ENCODE data around the gene CHML. TPM values are rescaled to one million over a fixed set of nuclear protein-coding genes. Genes with fewer than 3 reads are reported as not detected.

The CHML gene
- total and polyA plus RNA-seq, 10 of the 15 experiments (the other 5 are each of a cell fraction or from before 2014, with no cell fraction given): 2.0 to 15.5 (median 6.0) TPM

DNA sequence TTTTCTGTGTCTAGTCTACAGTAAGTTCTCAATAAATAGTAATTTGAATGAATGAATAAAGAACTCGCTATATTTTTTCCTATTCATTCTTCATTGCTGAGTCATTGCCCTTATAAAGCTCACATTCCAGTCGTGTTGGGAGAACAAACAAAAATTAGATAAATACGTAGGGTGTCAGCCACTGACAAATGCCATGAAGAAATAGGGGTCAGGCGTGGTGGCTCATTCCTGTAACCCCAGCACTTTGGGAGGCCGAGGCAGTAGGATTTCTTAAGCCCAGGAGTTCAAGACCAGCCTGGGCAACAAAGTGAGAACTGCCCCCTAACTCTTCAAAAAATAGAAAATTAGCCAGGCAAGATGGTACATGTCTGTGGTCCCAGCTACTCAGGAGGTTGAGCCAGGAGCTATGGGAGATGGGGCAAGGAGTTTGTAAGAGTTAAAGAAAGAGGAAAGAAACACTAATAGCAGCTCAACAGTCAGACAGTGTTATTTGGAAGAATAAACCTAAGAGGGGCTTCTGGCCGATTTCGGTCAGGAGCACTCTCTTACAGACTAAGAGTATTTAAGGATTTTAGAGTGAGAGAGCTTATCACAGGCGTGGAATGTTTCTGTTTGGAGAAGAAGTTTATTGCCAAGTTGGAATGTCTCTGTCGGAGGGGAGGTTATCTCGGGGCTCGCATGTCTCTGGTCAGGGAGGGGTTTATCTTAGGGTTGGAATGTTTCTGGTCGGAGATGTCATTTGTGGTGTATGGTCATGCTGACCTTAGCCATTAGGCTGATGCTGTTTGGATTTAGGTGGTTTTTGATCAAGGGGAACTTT is 1.8 kb upstream of the CHML start (continued):
- TF ChIP-seq, protein P1, sequence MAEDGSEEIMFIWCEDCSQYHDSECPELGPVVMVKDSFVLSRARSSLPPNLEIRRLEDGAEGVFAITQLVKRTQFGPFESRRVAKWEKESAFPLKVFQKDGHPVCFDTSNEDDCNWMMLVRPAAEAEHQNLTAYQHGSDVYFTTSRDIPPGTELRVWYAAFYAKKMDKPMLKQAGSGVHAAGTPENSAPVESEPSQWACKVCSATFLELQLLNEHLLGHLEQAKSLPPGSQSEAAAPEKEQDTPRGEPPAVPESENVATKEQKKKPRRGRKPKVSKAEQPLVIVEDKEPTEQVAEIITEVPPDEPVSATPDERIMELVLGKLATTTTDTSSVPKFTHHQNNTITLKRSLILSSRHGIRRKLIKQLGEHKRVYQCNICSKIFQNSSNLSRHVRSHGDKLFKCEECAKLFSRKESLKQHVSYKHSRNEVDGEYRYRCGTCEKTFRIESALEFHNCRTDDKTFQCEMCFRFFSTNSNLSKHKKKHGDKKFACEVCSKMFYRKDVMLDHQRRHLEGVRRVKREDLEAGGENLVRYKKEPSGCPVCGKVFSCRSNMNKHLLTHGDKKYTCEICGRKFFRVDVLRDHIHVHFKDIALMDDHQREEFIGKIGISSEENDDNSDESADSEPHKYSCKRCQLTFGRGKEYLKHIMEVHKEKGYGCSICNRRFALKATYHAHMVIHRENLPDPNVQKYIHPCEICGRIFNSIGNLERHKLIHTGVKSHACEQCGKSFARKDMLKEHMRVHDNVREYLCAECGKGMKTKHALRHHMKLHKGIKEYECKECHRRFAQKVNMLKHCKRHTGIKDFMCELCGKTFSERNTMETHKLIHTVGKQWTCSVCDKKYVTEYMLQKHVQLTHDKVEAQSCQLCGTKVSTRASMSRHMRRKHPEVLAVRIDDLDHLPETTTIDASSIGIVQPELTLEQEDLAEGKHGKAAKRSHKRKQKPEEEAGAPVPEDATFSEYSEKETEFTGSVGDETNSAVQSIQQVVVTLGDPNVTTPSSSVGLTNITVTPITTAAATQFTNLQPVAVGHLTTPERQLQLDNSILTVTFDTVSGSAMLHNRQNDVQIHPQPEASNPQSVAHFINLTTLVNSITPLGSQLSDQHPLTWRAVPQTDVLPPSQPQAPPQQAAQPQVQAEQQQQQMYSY (CRISPR knock-in tag; IDR thresholded peaks at IDR 0.05): no peak
- no peak for TF ChIP-seq ZNF384 (IDR thresholded peaks at IDR 0.05; ENCODE audit: borderline replicate concordance, low read depth, low read length)
- no peak for TF ChIP-seq FOXM1 (IDR thresholded peaks at IDR 0.05; ENCODE audit: low read depth, low read length)
- no peak for TF ChIP-seq SRF (IDR thresholded peaks at IDR 0.05; ENCODE audit: low read depth in 2 of 2, low read length in 2 of 2)
- TF ChIP-seq RUNX3 (IDR thresholded peaks at IDR 0.05; ENCODE audit: low read length): no peak
- TF ChIP-seq, protein P2, sequence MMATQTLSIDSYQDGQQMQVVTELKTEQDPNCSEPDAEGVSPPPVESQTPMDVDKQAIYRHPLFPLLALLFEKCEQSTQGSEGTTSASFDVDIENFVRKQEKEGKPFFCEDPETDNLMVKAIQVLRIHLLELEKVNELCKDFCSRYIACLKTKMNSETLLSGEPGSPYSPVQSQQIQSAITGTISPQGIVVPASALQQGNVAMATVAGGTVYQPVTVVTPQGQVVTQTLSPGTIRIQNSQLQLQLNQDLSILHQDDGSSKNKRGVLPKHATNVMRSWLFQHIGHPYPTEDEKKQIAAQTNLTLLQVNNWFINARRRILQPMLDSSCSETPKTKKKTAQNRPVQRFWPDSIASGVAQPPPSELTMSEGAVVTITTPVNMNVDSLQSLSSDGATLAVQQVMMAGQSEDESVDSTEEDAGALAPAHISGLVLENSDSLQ (IDR thresholded peaks at IDR 0.05): no peak
- no peak for TF ChIP-seq BCL3 (IDR thresholded peaks at IDR 0.05; ENCODE audit: borderline replicate concordance, insufficient read depth, low read depth, low read length, poor library complexity, severe bottlenecking)
- TF ChIP-seq JUNB (IDR thresholded peaks at IDR 0.05): no peak
- no peak for TF ChIP-seq SREBF2 (IDR thresholded peaks at IDR 0.05; ENCODE audit: low read length)
- TF ChIP-seq, protein P3, sequence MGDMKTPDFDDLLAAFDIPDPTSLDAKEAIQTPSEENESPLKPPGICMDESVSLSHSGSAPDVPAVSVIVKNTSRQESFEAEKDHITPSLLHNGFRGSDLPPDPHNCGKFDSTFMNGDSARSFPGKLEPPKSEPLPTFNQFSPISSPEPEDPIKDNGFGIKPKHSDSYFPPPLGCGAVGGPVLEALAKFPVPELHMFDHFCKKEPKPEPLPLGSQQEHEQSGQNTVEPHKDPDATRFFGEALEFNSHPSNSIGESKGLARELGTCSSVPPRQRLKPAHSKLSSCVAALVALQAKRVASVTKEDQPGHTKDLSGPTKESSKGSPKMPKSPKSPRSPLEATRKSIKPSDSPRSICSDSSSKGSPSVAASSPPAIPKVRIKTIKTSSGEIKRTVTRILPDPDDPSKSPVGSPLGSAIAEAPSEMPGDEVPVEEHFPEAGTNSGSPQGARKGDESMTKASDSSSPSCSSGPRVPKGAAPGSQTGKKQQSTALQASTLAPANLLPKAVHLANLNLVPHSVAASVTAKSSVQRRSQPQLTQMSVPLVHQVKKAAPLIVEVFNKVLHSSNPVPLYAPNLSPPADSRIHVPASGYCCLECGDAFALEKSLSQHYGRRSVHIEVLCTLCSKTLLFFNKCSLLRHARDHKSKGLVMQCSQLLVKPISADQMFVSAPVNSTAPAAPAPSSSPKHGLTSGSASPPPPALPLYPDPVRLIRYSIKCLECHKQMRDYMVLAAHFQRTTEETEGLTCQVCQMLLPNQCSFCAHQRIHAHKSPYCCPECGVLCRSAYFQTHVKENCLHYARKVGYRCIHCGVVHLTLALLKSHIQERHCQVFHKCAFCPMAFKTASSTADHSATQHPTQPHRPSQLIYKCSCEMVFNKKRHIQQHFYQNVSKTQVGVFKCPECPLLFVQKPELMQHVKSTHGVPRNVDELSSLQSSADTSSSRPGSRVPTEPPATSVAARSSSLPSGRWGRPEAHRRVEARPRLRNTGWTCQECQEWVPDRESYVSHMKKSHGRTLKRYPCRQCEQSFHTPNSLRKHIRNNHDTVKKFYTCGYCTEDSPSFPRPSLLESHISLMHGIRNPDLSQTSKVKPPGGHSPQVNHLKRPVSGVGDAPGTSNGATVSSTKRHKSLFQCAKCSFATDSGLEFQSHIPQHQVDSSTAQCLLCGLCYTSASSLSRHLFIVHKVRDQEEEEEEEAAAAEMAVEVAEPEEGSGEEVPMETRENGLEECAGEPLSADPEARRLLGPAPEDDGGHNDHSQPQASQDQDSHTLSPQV (IDR thresholded peaks at IDR 0.05): no peak

All from GM12878 (cell line).